Naive B cell (primary cell): ENCODE measurements around the gene CORO6. TPM values are rescaled to one million over a fixed set of nuclear protein-coding genes. Genes with fewer than 3 reads are reported as not detected.
A peak's percentile ranks its signal among the peaks of the same experiment; 100 is the strongest.

Experiments
- ATAC-seq, 2 donors: fragments of 150-1000 bp; cut with Tn5 transposase; 2 replicates each; pipeline ENCODE4 v1.10.0; 2021; ENCODE audit warnings: low read depth in 2 of 2, mild to moderate bottlenecking in 2 of 2, moderate library complexity in 2 of 2
- DNase-seq: peaks from one replicate; pipeline ENCODE4 v3.0.0; 2022
- H3K27ac Mint-ChIP-seq, 6 donors: one replicate each; pipeline ENCODE4 v1.8.0; 2020 to 2022; ENCODE audit warnings: mild to moderate bottlenecking in 6 of 6, mixed read lengths in 6 of 6, moderate library complexity in 5 of 6, inconsistent platforms in 2 of 6
- H3K27me3 Mint-ChIP-seq, 3 donors: one replicate each; pipeline ENCODE4 v1.8.0; 2021 to 2022; ENCODE audit warnings: mixed read lengths in 3 of 3, mild to moderate bottlenecking in 1 of 3
- H3K36me3 Mint-ChIP-seq, 2 donors: one replicate each; pipeline ENCODE4 v1.8.0; 2020 to 2022; ENCODE audit warnings: mixed read lengths in 2 of 2, inconsistent platforms in 1 of 2, mild to moderate bottlenecking in 1 of 2
- H3K4me1 Mint-ChIP-seq, 3 donors: one replicate each; pipeline ENCODE4 v1.8.0; 2020 to 2022; ENCODE audit warnings: mixed read lengths in 3 of 3, inconsistent platforms in 1 of 3, mild to moderate bottlenecking in 1 of 3, moderate library complexity in 1 of 3
- H3K4me3 Mint-ChIP-seq, 8 donors: one replicate each; pipeline ENCODE4 v1.8.0; 2020 to 2022; ENCODE audit warnings: mild to moderate bottlenecking in 8 of 8, mixed read lengths in 8 of 8, moderate library complexity in 8 of 8, inconsistent platforms in 2 of 8
- H3K9me3 Mint-ChIP-seq, 7 donors: one replicate each; pipeline ENCODE4 v1.8.0; 2020 to 2022; ENCODE audit warnings: mixed read lengths in 7 of 7, mild to moderate bottlenecking in 5 of 7, inconsistent platforms in 2 of 7, moderate library complexity in 1 of 7
- polyA plus RNA-seq, 6 donors: library from polyadenylated mRNA; unstranded; fragments of 300-500 nt; fragmentation: Illumina TruSeq; gene quantifications; one replicate each; pipeline ENCODE4 v1.2.3, GENCODE V29; 2021; ENCODE audit warnings: low read depth in 6 of 6

CORO6 gene
- polyA plus RNA-seq, 6 donors from 2014 or later = 0.12 to 0.13 TPM; not detected in 4

DNA sequence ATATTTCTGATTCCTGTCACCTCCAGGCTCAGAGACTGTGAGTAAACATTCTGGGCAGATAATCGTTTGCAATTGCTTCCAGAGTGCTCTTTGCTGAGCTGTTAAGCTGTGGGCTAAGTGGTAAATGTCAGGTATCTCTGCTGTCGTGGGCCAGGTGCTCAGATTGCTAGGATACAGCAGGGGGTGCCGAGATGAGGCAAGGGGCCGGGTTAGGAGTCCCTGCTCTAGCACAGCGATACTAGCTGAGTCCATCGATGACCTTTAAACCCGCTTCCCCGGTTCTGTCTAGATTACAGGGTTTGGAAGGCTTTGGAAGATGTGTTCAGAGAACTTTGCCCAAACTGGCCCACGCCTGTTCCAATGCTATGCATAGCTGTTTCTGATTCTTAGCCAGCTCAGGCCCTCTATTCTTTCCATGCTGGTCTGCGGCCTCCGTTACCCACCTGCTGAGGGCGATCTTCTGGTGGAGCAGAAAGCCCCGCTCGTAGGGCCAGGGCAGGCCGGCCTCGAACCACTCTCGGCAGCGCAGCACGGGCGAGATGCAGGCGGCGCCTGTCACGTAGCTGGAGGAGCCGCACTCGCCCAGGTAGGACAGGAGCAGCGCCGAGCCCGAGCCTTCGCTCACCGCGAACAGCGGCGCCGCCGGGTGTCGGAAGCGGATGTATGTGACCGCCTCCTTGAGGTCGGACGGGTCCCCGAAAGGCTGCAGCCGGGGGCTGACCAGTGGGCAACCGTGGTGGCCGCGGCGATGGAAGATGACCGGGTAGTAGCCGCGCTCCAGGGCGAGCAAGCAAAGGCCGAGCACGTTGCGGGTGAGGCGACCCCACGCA, 56.9 kb downstream of the CORO6 start:
- Mint-ChIP-seq H3K36me3 (peaks cover 0 to 5% of the 10 kb centered on the region in 2 donors), H3K4me1 (peaks cover 49 to 66% (median 59%) of the 10 kb centered on the region in 3 donors), H3K27me3 (no peaks in the 10 kb centered on the region), H3K9me3 (no peaks in the 10 kb centered on the region), H3K27ac (peak overlapping the region; percentile 76 to 95 (median 94)), H3K4me3 (peak overlapping the region; percentile 92 to 97 (median 94))
- ATAC-seq = peak; percentile 4 to 6
- peak; percentile 52 for DNase-seq

Other genes with a start within 250 kb of the CORO6 start
- 1 to 10 TPM in 5 of 6 donors, under 1 TPM in 1; 0.06 to 6.9 (median 3.8) TPM for gene TAOK1, start 232.5 kb downstream of the CORO6 start, polyA plus RNA-seq
- gene ABHD15, start 55.9 kb downstream of the CORO6 start, polyA plus RNA-seq = 10 to 100 TPM; 15.1 to 45.2 (median 20.3) TPM
- 10 to 100 TPM; 28.1 to 41.5 (median 38.4) TPM for gene TP53I13, start 54.2 kb downstream of the CORO6 start, polyA plus RNA-seq
- 10 to 100 TPM in 1 of 6 donors, 1 to 10 TPM in 5; 1.6 to 12.9 (median 4.4) TPM for gene GIT1, start 33.3 kb downstream of the CORO6 start, polyA plus RNA-seq
- gene ANKRD13B, start 29.8 kb downstream of the CORO6 start, polyA plus RNA-seq = not detected